Measurements from ENCODE around the gene PSMG4. TPM values are rescaled to one million over a fixed set of nuclear protein-coding genes. Genes with fewer than 3 reads are reported as not detected.

The PSMG4 gene
- total and polyA plus RNA-seq, 9 of the 15 experiments (the other 6 are each of a cell fraction or from before 2014, with no cell fraction given): 12.9 to 185 (median 52.0) TPM

DNA sequence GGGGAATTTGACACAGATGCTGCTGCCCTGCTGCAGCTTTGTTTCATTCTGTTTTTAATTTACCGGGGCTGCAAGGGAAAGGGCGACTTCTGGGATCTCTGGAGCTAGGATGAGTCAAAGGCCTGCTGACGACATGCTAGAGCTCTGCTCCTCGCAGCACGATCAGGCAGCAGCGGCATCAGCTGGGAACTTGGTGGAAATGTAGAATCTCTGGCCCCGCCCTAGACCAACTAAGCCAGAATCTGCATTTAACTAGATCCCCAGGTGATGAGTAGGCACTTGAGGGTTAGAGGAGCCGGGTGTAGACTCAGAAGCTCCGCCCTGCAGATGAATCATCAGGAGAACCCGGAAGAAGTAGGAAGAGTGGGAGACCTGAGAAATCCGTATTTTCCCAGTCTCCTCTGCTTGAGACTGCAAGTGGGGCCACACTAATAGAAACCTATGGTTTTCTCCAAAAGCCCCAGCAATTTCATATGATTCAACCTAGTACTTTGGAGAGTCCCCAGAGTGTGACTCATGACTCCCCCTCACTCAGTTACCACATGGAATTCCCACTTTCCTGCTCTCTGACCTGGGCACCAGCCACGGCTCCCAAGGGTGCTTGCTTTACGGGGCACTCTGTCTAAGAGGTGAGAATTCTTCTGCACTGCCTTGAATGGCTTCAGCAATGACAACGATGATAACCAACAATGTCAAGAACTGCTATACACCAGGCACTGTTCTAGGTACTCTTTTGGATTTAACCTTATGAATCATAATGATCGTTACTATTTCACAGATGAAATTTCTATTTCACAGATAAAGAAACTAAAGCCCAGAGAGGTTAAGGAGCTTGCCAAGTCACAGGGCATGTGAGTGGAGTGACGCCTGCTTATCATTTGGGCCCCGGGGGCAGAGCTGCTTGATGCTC is 49.4 kb upstream of the PSMG4 start (continued):
- TF ChIP-seq, protein P1, sequence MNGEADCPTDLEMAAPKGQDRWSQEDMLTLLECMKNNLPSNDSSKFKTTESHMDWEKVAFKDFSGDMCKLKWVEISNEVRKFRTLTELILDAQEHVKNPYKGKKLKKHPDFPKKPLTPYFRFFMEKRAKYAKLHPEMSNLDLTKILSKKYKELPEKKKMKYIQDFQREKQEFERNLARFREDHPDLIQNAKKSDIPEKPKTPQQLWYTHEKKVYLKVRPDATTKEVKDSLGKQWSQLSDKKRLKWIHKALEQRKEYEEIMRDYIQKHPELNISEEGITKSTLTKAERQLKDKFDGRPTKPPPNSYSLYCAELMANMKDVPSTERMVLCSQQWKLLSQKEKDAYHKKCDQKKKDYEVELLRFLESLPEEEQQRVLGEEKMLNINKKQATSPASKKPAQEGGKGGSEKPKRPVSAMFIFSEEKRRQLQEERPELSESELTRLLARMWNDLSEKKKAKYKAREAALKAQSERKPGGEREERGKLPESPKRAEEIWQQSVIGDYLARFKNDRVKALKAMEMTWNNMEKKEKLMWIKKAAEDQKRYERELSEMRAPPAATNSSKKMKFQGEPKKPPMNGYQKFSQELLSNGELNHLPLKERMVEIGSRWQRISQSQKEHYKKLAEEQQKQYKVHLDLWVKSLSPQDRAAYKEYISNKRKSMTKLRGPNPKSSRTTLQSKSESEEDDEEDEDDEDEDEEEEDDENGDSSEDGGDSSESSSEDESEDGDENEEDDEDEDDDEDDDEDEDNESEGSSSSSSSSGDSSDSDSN (IDR thresholded peaks at IDR 0.05; ENCODE audit: borderline replicate concordance in 1 of 2, low read depth in 2 of 2, low read length in 2 of 2): peak; percentile 50 to 66; a peak in 2 of 4 replicates
- TF ChIP-seq ZNF583 (CRISPR knock-in tag; IDR thresholded peaks at IDR 0.05): no peak
- no peak for TF ChIP-seq ZNF3 (CRISPR knock-in tag; IDR thresholded peaks at IDR 0.05)
- TF ChIP-seq, protein P2, sequence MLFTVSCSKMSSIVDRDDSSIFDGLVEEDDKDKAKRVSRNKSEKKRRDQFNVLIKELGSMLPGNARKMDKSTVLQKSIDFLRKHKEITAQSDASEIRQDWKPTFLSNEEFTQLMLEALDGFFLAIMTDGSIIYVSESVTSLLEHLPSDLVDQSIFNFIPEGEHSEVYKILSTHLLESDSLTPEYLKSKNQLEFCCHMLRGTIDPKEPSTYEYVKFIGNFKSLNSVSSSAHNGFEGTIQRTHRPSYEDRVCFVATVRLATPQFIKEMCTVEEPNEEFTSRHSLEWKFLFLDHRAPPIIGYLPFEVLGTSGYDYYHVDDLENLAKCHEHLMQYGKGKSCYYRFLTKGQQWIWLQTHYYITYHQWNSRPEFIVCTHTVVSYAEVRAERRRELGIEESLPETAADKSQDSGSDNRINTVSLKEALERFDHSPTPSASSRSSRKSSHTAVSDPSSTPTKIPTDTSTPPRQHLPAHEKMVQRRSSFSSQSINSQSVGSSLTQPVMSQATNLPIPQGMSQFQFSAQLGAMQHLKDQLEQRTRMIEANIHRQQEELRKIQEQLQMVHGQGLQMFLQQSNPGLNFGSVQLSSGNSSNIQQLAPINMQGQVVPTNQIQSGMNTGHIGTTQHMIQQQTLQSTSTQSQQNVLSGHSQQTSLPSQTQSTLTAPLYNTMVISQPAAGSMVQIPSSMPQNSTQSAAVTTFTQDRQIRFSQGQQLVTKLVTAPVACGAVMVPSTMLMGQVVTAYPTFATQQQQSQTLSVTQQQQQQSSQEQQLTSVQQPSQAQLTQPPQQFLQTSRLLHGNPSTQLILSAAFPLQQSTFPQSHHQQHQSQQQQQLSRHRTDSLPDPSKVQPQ (CRISPR knock-in tag; IDR thresholded peaks at IDR 0.05; ENCODE audit: borderline replicate concordance): no peak
- no peak for TF ChIP-seq FOXP1 (CRISPR knock-in tag; IDR thresholded peaks at IDR 0.05)
- peak; percentile 84; the same call in 1 of the 2 replicates for TF ChIP-seq MAFK (IDR thresholded peaks at IDR 0.05; ENCODE audit: low read length)
- TF ChIP-seq, protein P3, sequence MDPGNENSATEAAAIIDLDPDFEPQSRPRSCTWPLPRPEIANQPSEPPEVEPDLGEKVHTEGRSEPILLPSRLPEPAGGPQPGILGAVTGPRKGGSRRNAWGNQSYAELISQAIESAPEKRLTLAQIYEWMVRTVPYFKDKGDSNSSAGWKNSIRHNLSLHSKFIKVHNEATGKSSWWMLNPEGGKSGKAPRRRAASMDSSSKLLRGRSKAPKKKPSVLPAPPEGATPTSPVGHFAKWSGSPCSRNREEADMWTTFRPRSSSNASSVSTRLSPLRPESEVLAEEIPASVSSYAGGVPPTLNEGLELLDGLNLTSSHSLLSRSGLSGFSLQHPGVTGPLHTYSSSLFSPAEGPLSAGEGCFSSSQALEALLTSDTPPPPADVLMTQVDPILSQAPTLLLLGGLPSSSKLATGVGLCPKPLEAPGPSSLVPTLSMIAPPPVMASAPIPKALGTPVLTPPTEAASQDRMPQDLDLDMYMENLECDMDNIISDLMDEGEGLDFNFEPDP (CRISPR knock-in tag; IDR thresholded peaks at IDR 0.05): no peak
- TF ChIP-seq LARP7 (IDR thresholded peaks at IDR 0.05): no peak
- no peak for TF ChIP-seq RAD51 (IDR thresholded peaks at IDR 0.05; ENCODE audit: borderline replicate concordance, low read depth)
- TF ChIP-seq RBBP5 (IDR thresholded peaks at IDR 0.05; ENCODE audit: borderline replicate concordance, insufficient read depth, low read length, poor library complexity, severe bottlenecking): peak; percentile 16
- no peak for TF ChIP-seq SREBF2 (CRISPR knock-in tag; IDR thresholded peaks at IDR 0.05)
- TF ChIP-seq, protein P4, sequence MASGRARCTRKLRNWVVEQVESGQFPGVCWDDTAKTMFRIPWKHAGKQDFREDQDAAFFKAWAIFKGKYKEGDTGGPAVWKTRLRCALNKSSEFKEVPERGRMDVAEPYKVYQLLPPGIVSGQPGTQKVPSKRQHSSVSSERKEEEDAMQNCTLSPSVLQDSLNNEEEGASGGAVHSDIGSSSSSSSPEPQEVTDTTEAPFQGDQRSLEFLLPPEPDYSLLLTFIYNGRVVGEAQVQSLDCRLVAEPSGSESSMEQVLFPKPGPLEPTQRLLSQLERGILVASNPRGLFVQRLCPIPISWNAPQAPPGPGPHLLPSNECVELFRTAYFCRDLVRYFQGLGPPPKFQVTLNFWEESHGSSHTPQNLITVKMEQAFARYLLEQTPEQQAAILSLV (tag; IDR thresholded peaks at IDR 0.05): no peak
- TF ChIP-seq SMARCA4 (IDR thresholded peaks at IDR 0.05): peak; percentile 85
- TF ChIP-seq EP400 (IDR thresholded peaks at IDR 0.05): peak; percentile 76
- peak; percentile 68 for TF ChIP-seq MAFF (IDR thresholded peaks at IDR 0.05; ENCODE audit: low read length)
- no peak for TF ChIP-seq HCFC1 (IDR thresholded peaks at IDR 0.05; ENCODE audit: low read depth, low read length)
- TF ChIP-seq CEBPB (tag; IDR thresholded peaks at IDR 0.05): no peak
- no peak for TF ChIP-seq ZZZ3 (IDR thresholded peaks at IDR 0.05)
